Measurements from ENCODE around the gene CCDC27. TPM values are rescaled to one million over a fixed set of nuclear protein-coding genes. Genes with fewer than 3 reads are reported as not detected.

The CCDC27 gene
- not detected in 2 replicates for total RNA-seq

GRCh38 chr1:3752400-3752945, at the start of gene CCDC27:
Gene CCDC27 (plus strand): TSS chr1:3752450. CDS start chr1:3752482, 32 bp downstream.

GRCh38 chr1:3772715-3773571, 20.7 kb downstream of the CCDC27 start, which contains the start of gene SMIM1:
Gene SMIM1 (plus strand): TSS chr1:3772749. CDS start chr1:3775374, 2,625 bp downstream.

GRCh38 chr1:3796215-3797061, 44.2 kb downstream of the CCDC27 start, which contains the start of gene LRRC47:
Gene LRRC47 (minus strand): TSS chr1:3796498. CDS start chr1:3796476, 22 bp downstream.

Other genes starting within 250 kb of the CCDC27 start
- 1.2 and 5.3 TPM in 2 replicates for gene MEGF6, start 140.9 kb upstream of the CCDC27 start, total RNA-seq
- gene TPRG1L, start 127.4 kb upstream of the CCDC27 start, total RNA-seq: 20.7 and 35.1 TPM in 2 replicates
- 15.2 and 16.3 TPM in 2 replicates for gene WRAP73, start 102.3 kb upstream of the CCDC27 start, total RNA-seq
- gene TP73, start 99.9 kb upstream of the CCDC27 start, total RNA-seq: under 0.01 TPM in 1 of 2 replicates, not detected in the other
- 2.8 and 8.1 TPM in 2 replicates for gene SMIM1, start 20.3 kb downstream of the CCDC27 start, total RNA-seq
- 34.2 and 46.3 TPM in 2 replicates for gene LRRC47, start 44.0 kb downstream of the CCDC27 start, total RNA-seq
- 23.1 and 33.9 TPM in 2 replicates for gene CEP104, start 104.8 kb downstream of the CCDC27 start, total RNA-seq
- 10.1 and 13.5 TPM in 2 replicates for gene DFFB, start 105.0 kb downstream of the CCDC27 start, total RNA-seq
- gene C1orf174, start 147.8 kb downstream of the CCDC27 start, total RNA-seq: 28.1 and 28.2 TPM in 2 replicates